Esophagus squamous epithelium (tissue), 4 donors: ENCODE results near the gene KEL.

ENCODE experiments used
- POLR2A ChIP-seq, 4 donors: fragments of 450-650 bp; IDR thresholded peaks; one replicate each; pipeline ENCODE4 v1.6.1; 2017; ENCODE audit warnings: antibody characterized with exemption in 4 of 4, mild to moderate bottlenecking in 4 of 4, moderate library complexity in 3 of 4
- TF ChIP-seq, protein P1 (sequence below), 6 experiments: fragments of 450-650 bp in 4 of 6; fragments of 200-600 bp in 2 of 6; sonication (generic) in 2 of 6; IDR thresholded peaks; one replicate each; pipeline ENCODE4 v1.5.1; 2016 to 2019; ENCODE audit warnings: antibody characterized with exemption in 6 of 6, mild to moderate bottlenecking in 4 of 6, moderate library complexity in 4 of 6

DNA sequence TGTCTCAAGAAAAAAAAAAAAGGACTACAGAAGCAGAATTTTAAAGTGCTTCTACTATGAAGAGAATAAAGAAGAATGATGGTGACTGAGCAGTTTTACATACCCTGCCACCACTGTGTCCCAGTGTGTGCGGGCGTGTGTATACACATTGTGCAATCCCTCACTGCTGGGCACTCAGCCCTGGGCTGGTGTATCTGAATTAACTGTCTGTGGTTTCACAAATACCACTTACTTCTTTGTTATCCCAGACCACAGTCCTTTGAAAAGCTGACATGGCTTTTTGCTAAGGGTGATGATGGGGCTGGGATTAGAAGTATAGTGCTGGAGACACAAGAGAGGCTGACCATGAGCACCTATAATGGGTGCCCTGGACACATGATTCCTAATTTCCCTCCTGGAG is 55.5 kb downstream of the KEL start:
- TF ChIP-seq, protein P1, sequence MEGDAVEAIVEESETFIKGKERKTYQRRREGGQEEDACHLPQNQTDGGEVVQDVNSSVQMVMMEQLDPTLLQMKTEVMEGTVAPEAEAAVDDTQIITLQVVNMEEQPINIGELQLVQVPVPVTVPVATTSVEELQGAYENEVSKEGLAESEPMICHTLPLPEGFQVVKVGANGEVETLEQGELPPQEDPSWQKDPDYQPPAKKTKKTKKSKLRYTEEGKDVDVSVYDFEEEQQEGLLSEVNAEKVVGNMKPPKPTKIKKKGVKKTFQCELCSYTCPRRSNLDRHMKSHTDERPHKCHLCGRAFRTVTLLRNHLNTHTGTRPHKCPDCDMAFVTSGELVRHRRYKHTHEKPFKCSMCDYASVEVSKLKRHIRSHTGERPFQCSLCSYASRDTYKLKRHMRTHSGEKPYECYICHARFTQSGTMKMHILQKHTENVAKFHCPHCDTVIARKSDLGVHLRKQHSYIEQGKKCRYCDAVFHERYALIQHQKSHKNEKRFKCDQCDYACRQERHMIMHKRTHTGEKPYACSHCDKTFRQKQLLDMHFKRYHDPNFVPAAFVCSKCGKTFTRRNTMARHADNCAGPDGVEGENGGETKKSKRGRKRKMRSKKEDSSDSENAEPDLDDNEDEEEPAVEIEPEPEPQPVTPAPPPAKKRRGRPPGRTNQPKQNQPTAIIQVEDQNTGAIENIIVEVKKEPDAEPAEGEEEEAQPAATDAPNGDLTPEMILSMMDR (IDR thresholded peaks at IDR 0.05) = no peak
- TF ChIP-seq POLR2A (IDR thresholded peaks at IDR 0.05) = no peak
